HEK293T (cell line): Measurements from ENCODE around the gene EXOC3L1.

ENCODE experiments used
- FOXA1 ChIP-seq: fragments of 450-650 bp; IDR thresholded peaks from 2 replicates; pipeline ENCODE4 v1.6.1; 2016; ENCODE audit warnings: mild to moderate bottlenecking
- HDGF ChIP-seq: fragments of 450-650 bp; IDR thresholded peaks from 2 replicates; pipeline ENCODE4 v1.6.1; 2017; ENCODE audit warnings: antibody characterized with exemption, borderline replicate concordance
- SP1 ChIP-seq: fragments of 450-650 bp; IDR thresholded peaks from 2 replicates; pipeline ENCODE4 v1.6.1; 2017
- SUZ12 ChIP-seq: fragments of 450-650 bp; IDR thresholded peaks from 2 replicates; pipeline ENCODE4 v1.6.1; 2016; ENCODE audit warnings: mild to moderate bottlenecking
- TARDBP ChIP-seq: fragments of 450-650 bp; IDR thresholded peaks from 2 replicates; pipeline ENCODE4 v1.6.1; 2016

GRCh38 chr16:67162506-67163163, 27.3 kb downstream of the EXOC3L1 start:
- TF ChIP-seq SUZ12 = no peak
- no peak for TF ChIP-seq HDGF
- TF ChIP-seq SP1 = no peak
- TF ChIP-seq FOXA1 = no peak
- no peak for TF ChIP-seq TARDBP
